Prostate gland (tissue), 2 donors: ENCODE measurements around the gene RELL1.

Experiments used
- CTCF ChIP-seq, 4 experiments: fragments of 200-600 bp in 2 of 4; fragments of 450-650 bp in 2 of 4; sonication (generic) in 2 of 4; IDR thresholded peaks; 1 replicate in 3 of 4; 2 replicates in 1 of 4; pipeline ENCODE4 v1.5.1; 2016 to 2019; ENCODE audit warnings: antibody characterized with exemption in 4 of 4, mild to moderate bottlenecking in 2 of 4, moderate library complexity in 2 of 4
- POLR2A ChIP-seq: fragments of 450-650 bp; IDR thresholded peaks from one replicate; pipeline ENCODE4 v1.6.1; 2016; ENCODE audit warnings: antibody characterized with exemption, mild to moderate bottlenecking
- POLR2AphosphoS5 ChIP-seq: sonication (generic); formaldehyde crosslinking; IDR thresholded peaks from one replicate; pipeline ENCODE4 v1.6.1; 2017; ENCODE audit warnings: antibody characterized with exemption

GRCh38 chr4:37671072-37671471 lies 15.1 kb downstream of the RELL1 start:
- TF ChIP-seq CTCF (IDR thresholded peaks at IDR 0.05) = no peak
- TF ChIP-seq POLR2A = no peak
- TF ChIP-seq POLR2AphosphoS5 = no peak
